Measurements from ENCODE around the gene ZNF20. TPM values are rescaled to one million over a fixed set of nuclear protein-coding genes. Genes with fewer than 3 reads are reported as not detected.

The ZNF20 gene
- total RNA-seq, 2 experiments from 2014 or later, result 1.0 to 1.2 TPM

DNA sequence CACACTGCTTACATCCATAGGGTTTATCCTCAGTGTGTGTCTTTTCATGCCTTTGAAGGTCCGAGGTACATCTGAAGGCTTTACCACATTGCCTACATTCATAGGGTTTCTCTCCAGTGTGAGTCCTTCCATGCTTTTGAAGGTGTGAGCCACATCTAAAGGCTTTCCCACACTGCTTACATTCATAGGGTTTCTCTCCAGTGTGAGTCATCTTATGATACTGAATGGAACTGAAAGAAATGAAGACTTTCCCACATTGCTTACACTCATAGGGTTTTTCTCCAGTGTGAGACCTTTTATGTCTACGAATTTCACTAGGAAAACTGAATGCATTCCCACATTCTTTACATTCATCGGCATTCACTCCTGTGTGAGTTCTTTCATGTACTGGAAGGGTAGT lies 7.1 kb downstream of the ZNF20 start:
- Mint-ChIP-seq H3K9me3 (peaks cover 7% of the 10 kb centered on the region), H3K4me1 (ENCODE audit: low read depth) (peaks cover 7% of the 10 kb centered on the region), H3K36me3 (ENCODE audit: low read depth) (peaks cover 71% of the 10 kb centered on the region), H3K27ac (no peak overlapping the region), H3K27me3 (no peaks in the 10 kb centered on the region), H3K4me3 (no peak overlapping the region)
- H3K9me3 ChIP-seq (ENCODE audit: control insufficient read depth in 1 of 2, insufficient read depth in 1 of 2, low read length in 2 of 2), result peaks cover 36 to 43% of the 10 kb centered on the region in 2 experiments
- ChIA-PET CTCF (no interaction called here), POLR2A (no interaction called here)
- H3K4me1 ChIP-seq (ENCODE audit: insufficient read depth, low read length), result peaks cover 9% of the 10 kb centered on the region
- intact Hi-C loops (cut with DNase I, micrococcal nuclease), result no loop called here
- DNase-seq (no peak), ATAC-seq (ENCODE audit: poor library complexity) (no peak)
- H3K27ac ChIP-seq (ENCODE audit: low read depth in 1 of 2, low read length in 2 of 2), result no peak overlapping the region
- no peaks in the 10 kb centered on the region for H3K27me3 ChIP-seq (ENCODE audit: control insufficient read depth in 1 of 2, insufficient read depth in 2 of 2, low read length in 2 of 2)
- H3K4me3 ChIP-seq (ENCODE audit: low read length), result no peak overlapping the region
- TF ChIP-seq CTCF (IDR thresholded peaks at IDR 0.05), result no peak
- peaks cover 32% of the 10 kb centered on the region for H3K36me3 ChIP-seq (ENCODE audit: insufficient read depth, low read length)

DNA sequence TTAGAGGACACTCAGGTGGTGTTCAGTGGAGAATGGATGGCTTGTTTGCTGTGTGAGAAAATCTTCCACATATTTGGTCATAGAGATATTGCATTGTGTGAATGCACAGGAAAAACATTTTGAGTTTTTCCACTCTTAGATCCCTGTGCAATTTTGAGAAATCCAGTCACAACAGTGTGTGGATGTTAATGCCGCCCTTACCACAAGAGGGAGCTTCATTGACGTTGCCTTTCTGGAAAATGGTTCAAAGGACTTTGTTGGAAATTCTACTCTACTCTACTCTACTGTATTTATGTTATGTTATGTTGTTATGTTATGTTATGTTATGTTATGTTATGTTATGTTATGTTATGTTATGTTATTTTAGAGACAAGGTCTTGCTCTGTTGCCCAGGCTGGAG lies 13.4 kb downstream of the ZNF20 start:
- Histone ChIP-seq H3K4me3 (ENCODE audit: low read length) (no peak overlapping the region), H3K4me1 (ENCODE audit: insufficient read depth, low read length) (no peaks in the 10 kb centered on the region), H3K9me3 (ENCODE audit: control insufficient read depth in 1 of 2, insufficient read depth in 1 of 2, low read length in 2 of 2) (peaks cover 16 to 21% of the 10 kb centered on the region in 2 experiments), H3K27me3 (ENCODE audit: control insufficient read depth in 1 of 2, insufficient read depth in 2 of 2, low read length in 2 of 2) (no peaks in the 10 kb centered on the region), H3K27ac (ENCODE audit: low read depth in 1 of 2, low read length in 2 of 2) (no peak overlapping the region), H3K36me3 (ENCODE audit: insufficient read depth, low read length) (no peaks in the 10 kb centered on the region)
- Mint-ChIP-seq H3K9me3 (peaks cover 5% of the 10 kb centered on the region), H3K4me3 (no peak overlapping the region), H3K4me1 (ENCODE audit: low read depth) (no peaks in the 10 kb centered on the region), H3K27me3 (no peaks in the 10 kb centered on the region), H3K36me3 (ENCODE audit: low read depth) (peaks cover 18% of the 10 kb centered on the region), H3K27ac (no peak overlapping the region)
- CTCF ChIA-PET, result interaction anchor here (0.7 to 1.7 kb wide), 4 partner anchors 11 to 328 kb away, joined by 3 to 10 read pairs (median 4); partner anchors contain the start of genes ZNF20 and ZNF491
- intact Hi-C loops (cut with DNase I, micrococcal nuclease), result no loop called here
- POLR2A ChIA-PET, result no interaction called here
- TF ChIP-seq CTCF (IDR thresholded peaks at IDR 0.05), result peak; percentile 56
- ATAC-seq (ENCODE audit: poor library complexity) (no peak), DNase-seq (peak in 6 of 14 experiments; percentile 2 to 51 (median 16))

DNA sequence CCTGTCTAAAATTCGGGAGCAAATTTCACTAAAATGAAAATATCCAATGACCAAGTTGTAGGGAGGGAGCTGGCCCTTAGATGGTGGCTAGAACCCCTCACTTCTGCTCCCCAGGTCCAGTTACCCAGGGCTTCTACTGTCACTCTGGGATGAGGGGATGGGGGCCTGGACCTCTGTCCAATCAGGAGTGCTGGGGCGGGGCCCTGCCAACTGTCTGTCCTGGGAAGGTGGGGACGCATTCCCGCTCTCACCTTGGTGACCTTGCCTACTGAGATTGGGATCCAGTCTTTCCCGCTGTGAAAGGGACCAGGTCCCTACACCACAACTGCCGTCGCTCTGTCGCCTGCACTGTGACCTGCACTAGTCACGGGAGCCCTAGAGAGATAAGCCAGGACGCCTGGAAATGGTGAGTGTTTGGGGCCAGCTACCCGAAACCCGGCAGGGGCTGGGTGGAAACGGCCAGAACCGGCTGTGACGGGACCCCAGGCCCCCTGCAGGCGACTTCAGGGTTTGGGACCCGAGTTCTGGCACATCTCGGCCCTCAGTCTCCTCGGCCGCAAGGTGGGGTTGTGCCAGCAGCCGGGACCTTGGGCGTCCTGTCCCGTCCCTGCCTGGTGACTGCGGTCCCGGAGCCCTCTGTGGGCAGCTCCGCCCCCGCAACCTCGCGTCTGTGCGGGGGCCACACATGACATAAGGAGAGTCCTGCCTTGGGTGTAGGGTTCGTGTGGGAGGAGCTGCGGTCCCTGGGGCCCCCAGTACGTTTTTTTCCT lies 22.8 kb downstream of the ZNF20 start:
- TF ChIP-seq CTCF (IDR thresholded peaks at IDR 0.05), result no peak
- ATAC-seq (ENCODE audit: poor library complexity), result no peak

More for the DNA sequence above, 22.8 kb downstream of the ZNF20 start:
- Histone ChIP-seq H3K4me3 (ENCODE audit: low read length) (no peak overlapping the region), H3K27ac (ENCODE audit: low read depth in 1 of 2, low read length in 2 of 2) (no peak overlapping the region), H3K4me1 (ENCODE audit: insufficient read depth, low read length) (no peaks in the 10 kb centered on the region), H3K36me3 (ENCODE audit: insufficient read depth, low read length) (no peaks in the 10 kb centered on the region), H3K9me3 (ENCODE audit: control insufficient read depth in 1 of 2, insufficient read depth in 1 of 2, low read length in 2 of 2) (peaks cover 0 to 20% of the 10 kb centered on the region in 2 experiments), H3K27me3 (ENCODE audit: control insufficient read depth in 1 of 2, insufficient read depth in 2 of 2, low read length in 2 of 2) (no peaks in the 10 kb centered on the region)
- peaks cover 7% of the 10 kb centered on the region for H3K36me3 Mint-ChIP-seq (ENCODE audit: low read depth)
- H3K27ac Mint-ChIP-seq, result no peak overlapping the region
- intact Hi-C loops (cut with DNase I, micrococcal nuclease), result no loop called here
- no peaks in the 10 kb centered on the region for H3K27me3 Mint-ChIP-seq
- H3K9me3 Mint-ChIP-seq, result no peaks in the 10 kb centered on the region
- CTCF ChIA-PET, result interaction anchor here (0.7 kb wide), 1 partner anchor 10 kb away, joined by 3 read pairs; no protein-coding TSS in a partner anchor
- no peaks in the 10 kb centered on the region for H3K4me1 Mint-ChIP-seq (ENCODE audit: low read depth)
- POLR2A ChIA-PET, result no interaction called here
- no peak for DNase-seq
- no peak overlapping the region for H3K4me3 Mint-ChIP-seq

Data from CD4-positive, alpha-beta T cell (primary cell).